Parathyroid adenoma (tissue), 2 donors: ENCODE results near the gene PARVB.

Experiments
- H2AFZ ChIP-seq: fragments of 300-600 bp; sonication (generic); one replicate; pipeline ENCODE4 v1.7.0; 2017; ENCODE audit warnings: antibody characterized with exemption, mild to moderate bottlenecking
- H3K27ac ChIP-seq: fragments of 300-600 bp; sonication (generic); one replicate; pipeline ENCODE4 v1.7.0; 2017
- H3K27me3 ChIP-seq: fragments of 300-600 bp; sonication (generic); one replicate; pipeline ENCODE4 v1.7.0; 2017; ENCODE audit warnings: low read length; ENCODE audit not compliant: control insufficient read depth, insufficient read depth
- H3K36me3 ChIP-seq: fragments of 300-600 bp; sonication (generic); one replicate; pipeline ENCODE4 v1.7.0; 2017; ENCODE audit warnings: low read length; ENCODE audit not compliant: control insufficient read depth, insufficient read depth
- H3K4me1 ChIP-seq: fragments of 300-600 bp; sonication (generic); one replicate; pipeline ENCODE4 v1.7.0; 2017; ENCODE audit warnings: control low read depth
- H3K4me2 ChIP-seq: fragments of 300-600 bp; sonication (generic); one replicate; pipeline ENCODE4 v1.7.0; 2017; ENCODE audit warnings: low read length
- H3K4me3 ChIP-seq: fragments of 300-600 bp; sonication (generic); one replicate; pipeline ENCODE4 v1.7.0; 2017; ENCODE audit warnings: low read depth, low read length
- H3K79me2 ChIP-seq: fragments of 300-600 bp; sonication (generic); one replicate; pipeline ENCODE4 v1.7.0; 2017; ENCODE audit warnings: control low read depth
- H3K9ac ChIP-seq: fragments of 300-600 bp; sonication (generic); one replicate; pipeline ENCODE4 v1.7.0; 2017; ENCODE audit warnings: mild to moderate bottlenecking
- H3K9me3 ChIP-seq: fragments of 300-600 bp; sonication (generic); one replicate; pipeline ENCODE4 v1.7.0; 2017; ENCODE audit warnings: low read length; ENCODE audit not compliant: control insufficient read depth
- TF ChIP-seq, protein P1 (sequence below): fragments of 300-600 bp; sonication (generic); IDR thresholded peaks from one replicate; pipeline ENCODE4 v1.7.0; 2017; ENCODE audit warnings: antibody characterized with exemption, mild to moderate bottlenecking
- donor health status: primary hyperparathyroidism.

PARVB gene

DNA sequence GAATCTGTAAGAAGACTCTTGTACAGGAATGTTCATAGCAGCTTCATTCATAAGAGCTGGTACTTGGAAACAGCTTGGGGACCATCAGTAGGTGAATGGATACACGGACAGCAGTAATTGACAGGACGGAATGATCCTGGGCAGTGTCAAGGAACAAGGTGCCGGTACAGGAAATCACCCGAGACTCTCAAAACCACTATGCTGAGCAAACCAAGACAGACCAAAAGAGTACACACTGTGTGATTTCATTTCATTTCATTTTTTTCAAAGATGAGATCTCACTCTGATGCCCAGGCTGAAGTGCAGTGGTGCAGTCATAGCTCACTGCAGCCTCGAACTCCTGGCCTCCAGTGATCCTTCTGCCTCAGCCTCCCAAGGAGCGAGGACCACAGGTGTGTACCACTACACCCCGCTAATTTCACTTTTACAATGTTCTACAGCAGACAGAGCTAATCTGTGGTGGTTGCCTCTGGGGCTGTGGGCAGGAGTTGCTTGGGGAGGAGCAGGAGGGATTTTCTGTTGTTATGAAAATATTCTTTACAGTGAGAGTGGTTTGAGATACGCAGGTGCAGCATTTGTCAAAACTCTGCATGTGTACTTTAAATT lies 15.6 kb downstream of the PARVB start:
- TF ChIP-seq, protein P1, sequence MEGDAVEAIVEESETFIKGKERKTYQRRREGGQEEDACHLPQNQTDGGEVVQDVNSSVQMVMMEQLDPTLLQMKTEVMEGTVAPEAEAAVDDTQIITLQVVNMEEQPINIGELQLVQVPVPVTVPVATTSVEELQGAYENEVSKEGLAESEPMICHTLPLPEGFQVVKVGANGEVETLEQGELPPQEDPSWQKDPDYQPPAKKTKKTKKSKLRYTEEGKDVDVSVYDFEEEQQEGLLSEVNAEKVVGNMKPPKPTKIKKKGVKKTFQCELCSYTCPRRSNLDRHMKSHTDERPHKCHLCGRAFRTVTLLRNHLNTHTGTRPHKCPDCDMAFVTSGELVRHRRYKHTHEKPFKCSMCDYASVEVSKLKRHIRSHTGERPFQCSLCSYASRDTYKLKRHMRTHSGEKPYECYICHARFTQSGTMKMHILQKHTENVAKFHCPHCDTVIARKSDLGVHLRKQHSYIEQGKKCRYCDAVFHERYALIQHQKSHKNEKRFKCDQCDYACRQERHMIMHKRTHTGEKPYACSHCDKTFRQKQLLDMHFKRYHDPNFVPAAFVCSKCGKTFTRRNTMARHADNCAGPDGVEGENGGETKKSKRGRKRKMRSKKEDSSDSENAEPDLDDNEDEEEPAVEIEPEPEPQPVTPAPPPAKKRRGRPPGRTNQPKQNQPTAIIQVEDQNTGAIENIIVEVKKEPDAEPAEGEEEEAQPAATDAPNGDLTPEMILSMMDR: no peak
- peaks cover 2% of the 10 kb centered on the region for H3K79me2 ChIP-seq
- H3K36me3 ChIP-seq: no peaks in the 10 kb centered on the region
- no peaks in the 10 kb centered on the region for H3K4me1 ChIP-seq
- no peaks in the 10 kb centered on the region for H3K27me3 ChIP-seq
- no peak overlapping the region for H3K4me3 ChIP-seq
- H3K9ac ChIP-seq: no peak overlapping the region
- no peak overlapping the region for H3K27ac ChIP-seq
- no peak overlapping the region for H2AFZ ChIP-seq
- no peaks in the 10 kb centered on the region for H3K9me3 ChIP-seq
- H3K4me2 ChIP-seq: no peak overlapping the region

DNA sequence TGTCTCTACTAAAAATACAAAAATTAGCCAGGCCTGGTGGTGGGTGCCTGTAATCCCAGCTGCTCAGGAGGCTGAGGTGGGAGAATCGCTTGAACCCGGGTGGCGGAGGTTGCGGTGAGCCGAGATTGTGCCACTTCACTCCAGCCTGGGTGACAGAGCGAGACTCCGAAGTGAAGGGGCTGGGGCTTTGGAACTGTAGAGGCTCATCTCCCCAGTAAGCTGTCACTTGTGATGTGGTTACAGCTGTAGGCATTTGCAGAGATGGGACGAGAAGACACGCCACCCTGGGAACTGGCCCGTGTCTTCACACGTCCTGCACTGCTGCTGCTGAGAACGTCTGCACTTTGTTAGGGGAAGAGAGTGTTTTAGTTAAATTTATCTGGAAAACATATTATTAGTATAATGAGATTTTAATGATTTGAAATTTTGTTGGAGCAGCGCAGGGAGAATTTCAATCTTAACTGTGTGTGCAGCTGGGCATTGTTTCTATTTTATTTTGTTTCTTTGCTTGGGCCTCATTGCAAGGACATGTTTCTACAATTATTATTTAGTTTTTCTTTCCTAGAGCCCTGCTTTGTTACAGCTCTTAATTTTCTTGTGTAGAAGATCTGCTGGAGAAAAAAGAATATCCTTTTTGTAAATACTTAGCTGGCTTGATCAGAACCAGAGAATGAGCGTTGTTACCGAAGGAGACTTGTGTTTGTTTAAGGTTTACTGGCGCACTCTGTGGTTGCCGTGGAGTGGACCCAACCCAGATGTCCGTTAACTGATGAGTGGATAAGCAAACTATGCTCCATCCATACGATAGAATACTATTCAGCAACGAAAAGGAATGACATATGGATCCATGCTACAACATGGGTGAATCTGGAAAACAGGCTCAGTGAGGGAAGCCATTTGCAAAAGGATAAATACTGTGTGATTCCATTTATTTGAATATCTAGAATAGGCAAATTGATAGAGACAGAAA lies 18.4 kb downstream of the PARVB start:
- no peak overlapping the region for H3K9ac ChIP-seq
- no peaks in the 10 kb centered on the region for H3K9me3 ChIP-seq
- H3K27ac ChIP-seq: no peak overlapping the region
- no peak overlapping the region for H2AFZ ChIP-seq
- no peak overlapping the region for H3K4me3 ChIP-seq
- no peaks in the 10 kb centered on the region for H3K27me3 ChIP-seq
- TF ChIP-seq, protein P1: no peak
- H3K4me2 ChIP-seq: no peak overlapping the region
- H3K79me2 ChIP-seq: peaks cover 2% of the 10 kb centered on the region
- no peaks in the 10 kb centered on the region for H3K4me1 ChIP-seq
- no peaks in the 10 kb centered on the region for H3K36me3 ChIP-seq

DNA sequence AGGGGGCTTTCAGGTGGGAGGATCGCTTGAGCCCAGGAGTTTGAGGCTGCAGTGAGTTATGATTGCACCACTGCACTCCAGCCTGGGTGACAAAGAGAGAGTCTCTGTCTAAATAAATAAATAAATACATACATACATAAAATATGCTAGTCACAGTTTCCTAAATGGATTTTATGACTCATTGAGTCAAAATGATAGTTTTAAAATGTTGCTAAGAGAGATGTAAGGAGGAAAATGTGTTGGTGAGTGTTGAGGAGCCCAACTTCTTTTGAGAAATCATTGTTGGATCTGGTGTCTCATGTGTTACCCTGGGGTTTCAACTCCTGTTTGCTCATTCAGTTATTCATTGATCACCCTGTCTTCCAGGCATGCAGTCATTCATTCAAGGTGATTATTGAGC lies 21.0 kb downstream of the PARVB start:
- no peak overlapping the region for H3K27ac ChIP-seq
- no peaks in the 10 kb centered on the region for H3K79me2 ChIP-seq
- H3K4me2 ChIP-seq: no peak overlapping the region
- no peaks in the 10 kb centered on the region for H3K4me1 ChIP-seq
- no peaks in the 10 kb centered on the region for H3K9me3 ChIP-seq
- H3K36me3 ChIP-seq: no peaks in the 10 kb centered on the region
- no peak overlapping the region for H3K4me3 ChIP-seq
- no peak overlapping the region for H3K9ac ChIP-seq
- TF ChIP-seq, protein P1: no peak
- H3K27me3 ChIP-seq: no peaks in the 10 kb centered on the region
- H2AFZ ChIP-seq: no peak overlapping the region

DNA sequence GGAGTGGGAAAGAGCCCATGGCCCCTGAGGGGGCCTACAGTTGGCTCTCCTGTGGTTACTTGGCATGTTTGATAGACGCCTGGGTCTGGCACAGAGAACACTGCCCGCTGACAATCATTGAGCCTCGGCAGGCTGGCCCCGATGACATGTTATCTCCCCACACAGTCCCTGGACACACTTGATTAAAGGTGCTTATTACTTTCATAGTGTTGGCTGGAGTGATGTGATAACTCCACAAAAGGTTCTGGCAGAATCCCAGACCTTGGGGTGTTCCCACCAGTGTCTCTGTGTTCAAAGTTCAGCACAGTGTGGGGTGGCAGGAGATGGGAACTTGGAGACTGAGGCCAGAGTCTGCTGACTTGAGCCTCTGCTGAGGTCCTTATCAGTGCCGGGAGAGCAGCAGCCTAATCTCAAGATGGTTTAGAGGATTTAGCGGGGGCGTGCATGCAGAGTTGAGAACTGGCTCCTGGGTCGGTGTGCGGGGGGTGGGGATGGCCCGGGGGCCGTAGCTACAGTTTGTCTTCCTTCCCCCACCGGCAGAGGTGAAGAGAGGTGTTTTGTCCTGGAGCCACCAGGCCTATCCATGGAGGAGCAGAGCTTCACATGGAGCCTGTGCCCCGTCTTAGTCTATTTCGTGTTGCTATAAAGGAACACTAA lies 22.5 kb downstream of the PARVB start:
- no peak overlapping the region for H3K9ac ChIP-seq
- no peaks in the 10 kb centered on the region for H3K36me3 ChIP-seq
- no peak overlapping the region for H3K4me3 ChIP-seq
- TF ChIP-seq, protein P1: no peak
- no peak overlapping the region for H3K4me2 ChIP-seq
- no peak overlapping the region for H2AFZ ChIP-seq
- no peak overlapping the region for H3K27ac ChIP-seq
- no peaks in the 10 kb centered on the region for H3K4me1 ChIP-seq
- no peaks in the 10 kb centered on the region for H3K9me3 ChIP-seq
- H3K27me3 ChIP-seq: no peaks in the 10 kb centered on the region
- no peaks in the 10 kb centered on the region for H3K79me2 ChIP-seq
